ENCODE results near the gene ZNF646. TPM values are rescaled to one million over a fixed set of nuclear protein-coding genes. Genes with fewer than 3 reads are reported as not detected.

Gene ZNF646
- total RNA-seq, 1 donor from 2014 or later, result 5.5 TPM

DNA sequence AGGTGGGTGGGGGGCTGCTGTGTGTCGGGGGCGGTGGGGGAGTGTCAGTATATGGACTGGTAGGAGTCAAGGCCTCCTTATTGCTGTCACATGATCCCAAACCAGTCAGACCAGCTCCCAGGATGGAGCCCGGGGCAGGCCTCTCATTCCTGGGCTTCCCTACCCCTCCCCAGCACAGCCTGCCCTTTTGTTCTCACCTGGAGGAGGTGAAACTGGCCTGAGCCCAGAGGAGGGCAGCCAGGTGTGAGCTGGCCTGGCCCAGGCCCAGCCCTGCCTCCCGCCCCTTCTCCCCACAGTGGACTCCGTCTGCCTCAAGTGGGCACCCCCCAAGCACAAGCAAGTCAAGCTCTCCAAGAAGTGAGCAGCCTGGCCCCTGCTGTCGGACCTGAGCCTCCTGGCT lies 56.7 kb downstream of the ZNF646 start:
- no peak for DNase-seq (ENCODE audit: low spot score)

DNA sequence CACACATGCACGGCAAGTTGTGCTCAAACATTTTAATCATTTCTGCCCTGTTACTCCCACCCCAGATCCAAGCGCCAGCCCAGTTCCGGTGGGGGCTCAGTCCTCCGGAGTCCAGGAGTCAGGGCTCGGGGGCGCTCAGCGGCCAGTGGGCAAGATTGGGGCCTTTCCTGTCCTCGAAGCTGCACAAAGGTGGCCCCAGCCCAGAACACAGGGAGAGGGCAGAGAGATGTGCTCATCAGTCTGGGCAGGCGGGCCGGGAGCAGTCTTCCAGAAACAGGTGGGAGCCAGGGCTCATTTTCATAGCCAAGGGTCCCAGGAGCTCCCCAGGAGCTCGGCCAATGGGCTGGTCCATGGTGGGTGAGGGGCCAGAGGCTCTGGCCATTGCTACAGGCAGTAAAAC lies 57.2 kb downstream of the ZNF646 start:
- no peak for DNase-seq (ENCODE audit: low spot score)

DNA sequence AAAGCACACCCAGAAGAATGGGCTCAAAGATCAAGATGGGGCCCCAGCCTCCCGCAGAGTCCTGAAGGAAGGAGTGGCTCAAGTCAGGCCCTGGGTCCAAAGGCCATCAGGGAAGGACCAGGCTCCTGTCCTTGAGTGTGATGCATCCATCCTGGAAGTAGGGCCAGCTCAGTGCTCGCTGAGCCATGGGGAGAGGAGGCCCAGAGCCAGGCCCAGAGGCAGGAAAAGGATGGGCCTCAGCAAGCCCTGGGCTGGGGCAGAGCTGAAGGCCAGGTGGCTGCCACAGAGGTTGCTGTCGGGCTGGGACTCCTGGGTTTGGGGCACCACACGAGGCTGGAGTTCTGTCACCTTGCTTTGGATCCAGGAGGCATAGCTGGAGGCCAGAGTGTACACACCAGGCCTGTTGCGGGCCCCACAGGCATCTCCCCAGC lies 57.6 kb downstream of the ZNF646 start:
- DNase-seq (ENCODE audit: low spot score), result no peak

DNA sequence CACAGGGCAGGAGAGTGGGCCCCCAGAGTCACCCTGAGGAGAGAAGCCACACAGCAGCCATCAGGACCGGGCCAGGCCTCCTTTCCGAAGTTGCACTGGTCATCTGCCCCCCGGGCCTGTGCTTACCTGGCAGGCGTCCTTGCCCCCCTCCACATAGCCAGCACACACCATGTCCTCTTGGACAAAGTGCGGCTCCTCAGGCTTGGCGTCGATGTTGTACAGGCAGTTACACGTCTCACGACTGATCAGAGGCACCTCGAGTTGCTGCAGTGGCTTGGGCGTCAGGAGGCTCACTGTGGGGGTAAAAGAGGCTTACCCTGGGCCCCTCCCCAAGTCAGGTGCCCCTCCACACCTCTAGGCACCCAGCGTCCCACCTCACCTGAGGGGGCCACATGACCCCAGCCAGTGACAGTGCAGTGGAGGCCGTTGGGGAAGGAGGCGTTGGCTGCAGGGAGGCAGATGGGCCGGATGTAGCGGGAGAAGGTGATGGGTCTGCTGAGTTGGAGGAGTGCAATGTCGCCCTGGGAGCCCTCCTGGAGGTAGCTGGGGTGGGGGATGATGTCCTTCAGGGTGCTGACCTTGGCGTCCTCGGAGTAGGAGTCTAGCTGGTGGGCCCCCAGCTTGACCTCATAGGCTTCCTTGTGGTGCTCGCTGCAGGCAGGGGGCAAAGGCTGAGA lies 58.2 kb downstream of the ZNF646 start:
- DNase-seq (ENCODE audit: low spot score), result no peak

DNA sequence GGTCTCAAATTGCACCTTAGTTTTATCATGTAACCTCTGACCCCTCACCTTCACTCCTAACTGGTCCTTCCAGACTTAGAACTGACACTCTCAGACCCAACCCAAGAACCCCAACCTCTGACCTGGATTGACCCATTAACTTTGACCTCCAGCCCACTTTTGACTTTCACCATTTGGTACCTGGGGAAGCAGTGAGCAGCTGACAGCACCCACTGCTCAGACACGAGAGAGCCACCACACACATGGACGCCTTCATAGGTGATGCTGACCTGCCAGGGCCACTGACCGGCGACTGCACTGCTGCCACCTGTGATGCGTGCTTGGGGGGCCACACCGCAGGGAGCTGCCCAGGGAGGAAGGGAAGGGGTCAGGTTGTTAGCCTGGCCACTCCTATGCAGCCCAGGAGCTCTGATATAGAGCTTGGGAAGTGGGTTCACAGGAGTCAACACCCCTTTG lies 58.9 kb downstream of the ZNF646 start:
- no peak for DNase-seq (ENCODE audit: low spot score)

Other genes starting within 250 kb of the ZNF646 start
- gene BCL7C, start 180.3 kb upstream of the ZNF646 start, total RNA-seq (ENCODE audit: insufficient read depth, low replicate concordance), result 27.0 TPM
- gene CTF1, start 177.8 kb upstream of the ZNF646 start, total RNA-seq (ENCODE audit: insufficient read depth, low replicate concordance), result 2.6 TPM
- gene FBXL19, start 150.8 kb upstream of the ZNF646 start, total RNA-seq (ENCODE audit: insufficient read depth, low replicate concordance), result 10.6 TPM
- gene ORAI3, start 125.4 kb upstream of the ZNF646 start, total RNA-seq (ENCODE audit: insufficient read depth, low replicate concordance), result 26.5 TPM
- gene SETD1A, start 116.7 kb upstream of the ZNF646 start, total RNA-seq (ENCODE audit: insufficient read depth, low replicate concordance), result 1.2 TPM
- 26.0 TPM for gene HSD3B7, start 89.2 kb upstream of the ZNF646 start, total RNA-seq (ENCODE audit: insufficient read depth, low replicate concordance)
- 1.2 TPM for gene STX1B, start 63.8 kb upstream of the ZNF646 start, total RNA-seq (ENCODE audit: insufficient read depth, low replicate concordance)
- 7.9 TPM for gene STX4, start 40.9 kb upstream of the ZNF646 start, total RNA-seq (ENCODE audit: insufficient read depth, low replicate concordance)
- 10.6 TPM for gene ZNF668, start 182 bp upstream of the ZNF646 start, total RNA-seq (ENCODE audit: insufficient read depth, low replicate concordance)
- 10.4 TPM for gene PRSS53, start 14.5 kb downstream of the ZNF646 start, total RNA-seq (ENCODE audit: insufficient read depth, low replicate concordance)
- 112 TPM for gene VKORC1, start 20.4 kb downstream of the ZNF646 start, total RNA-seq (ENCODE audit: insufficient read depth, low replicate concordance)
- gene BCKDK, start 34.0 kb downstream of the ZNF646 start, total RNA-seq (ENCODE audit: insufficient read depth, low replicate concordance), result 8.9 TPM
- 32.5 TPM for gene KAT8, start 43.2 kb downstream of the ZNF646 start, total RNA-seq (ENCODE audit: insufficient read depth, low replicate concordance)
- 3.6 TPM for gene PRSS8, start 61.3 kb downstream of the ZNF646 start, total RNA-seq (ENCODE audit: insufficient read depth, low replicate concordance)
- gene PRSS36, start 75.6 kb downstream of the ZNF646 start, total RNA-seq (ENCODE audit: insufficient read depth, low replicate concordance), result 0.48 TPM
- gene FUS, start 105.7 kb downstream of the ZNF646 start, total RNA-seq (ENCODE audit: insufficient read depth, low replicate concordance), result 104 TPM
- 16.1 TPM for gene PYCARD, start 128.3 kb downstream of the ZNF646 start, total RNA-seq (ENCODE audit: insufficient read depth, low replicate concordance)
- gene TRIM72, start 139.7 kb downstream of the ZNF646 start, total RNA-seq (ENCODE audit: insufficient read depth, low replicate concordance), result 0.72 TPM
- not detected for gene PYDC1, start 142.7 kb downstream of the ZNF646 start, total RNA-seq (ENCODE audit: insufficient read depth, low replicate concordance)
- gene ITGAM, start 185.6 kb downstream of the ZNF646 start, total RNA-seq (ENCODE audit: insufficient read depth, low replicate concordance), result 14.9 TPM

Data from umbilical cord (tissue), 2 donors.